H9 (cell line): ENCODE results near the gene PLCZ1. TPM values are rescaled to one million over a fixed set of nuclear protein-coding genes. Genes with fewer than 3 reads are reported as not detected.

Experiments used
- DNase-seq: peaks from one replicate; pipeline ENCODE4 v3.0.0-alpha.2; 2017
- H2AFZ ChIP-seq: one replicate; pipeline ENCODE4 v1.6.1; 2013; ENCODE audit warnings: mild to moderate bottlenecking, low read length, control low read depth, moderate library complexity
- H2AK5ac ChIP-seq: 2 replicates; pipeline ENCODE4 v1.6.1; 2013; ENCODE audit warnings: low read length, control low read depth, mixed read lengths; ENCODE audit not compliant: insufficient read length
- H2BK120ac ChIP-seq: one replicate; pipeline ENCODE4 v1.6.1; 2013; ENCODE audit warnings: low read depth, mild to moderate bottlenecking, low read length, control low read depth, inconsistent platforms; ENCODE audit not compliant: poor library complexity, severe bottlenecking
- H2BK12ac ChIP-seq: 2 replicates; pipeline ENCODE4 v1.6.1; 2013; ENCODE audit warnings: low read length, control low read depth, mixed read lengths, low read depth; ENCODE audit not compliant: insufficient read length
- H2BK15ac ChIP-seq: 2 replicates; pipeline ENCODE4 v1.6.1; 2013; ENCODE audit warnings: low read depth, low read length, control low read depth
- H2BK20ac ChIP-seq: one replicate; pipeline ENCODE4 v1.6.1; 2013; ENCODE audit warnings: low read depth, mild to moderate bottlenecking, low read length, control low read depth, inconsistent platforms; ENCODE audit not compliant: poor library complexity, severe bottlenecking
- H2BK5ac ChIP-seq: 2 replicates; pipeline ENCODE4 v1.6.1; 2013; ENCODE audit warnings: low read length, control low read depth, mixed read lengths; ENCODE audit not compliant: insufficient read length
- H3K14ac ChIP-seq: 2 replicates; pipeline ENCODE4 v1.6.1; 2013; ENCODE audit warnings: low read length, control low read depth; ENCODE audit not compliant: insufficient read depth
- H3K18ac ChIP-seq: 2 replicates; pipeline ENCODE4 v1.6.1; 2013; ENCODE audit warnings: low read depth, mild to moderate bottlenecking, mixed read lengths, low read length, control low read depth; ENCODE audit not compliant: insufficient read length
- H3K23ac ChIP-seq: 2 replicates; pipeline ENCODE4 v1.6.1; 2013; ENCODE audit warnings: low read length, control low read depth, mixed read lengths, low read depth; ENCODE audit not compliant: insufficient read length
- H3K23me2 ChIP-seq: 2 replicates; pipeline ENCODE4 v1.6.1; 2013; ENCODE audit warnings: low read depth, mild to moderate bottlenecking, mixed read lengths, low read length, control low read depth; ENCODE audit not compliant: insufficient read length, poor library complexity, severe bottlenecking
- H3K27ac ChIP-seq: 2 replicates; pipeline ENCODE4 v1.5.1; 2013; ENCODE audit warnings: low read length, control low read depth, mixed read lengths, low read depth; ENCODE audit not compliant: insufficient read length
- H3K27me3 ChIP-seq: 2 replicates; pipeline ENCODE4 v1.6.1; 2013; ENCODE audit warnings: low read length, control low read depth, inconsistent platforms; ENCODE audit not compliant: insufficient read depth
- H3K4ac ChIP-seq: 2 replicates; pipeline ENCODE4 v1.6.1; 2013; ENCODE audit warnings: low read depth, mild to moderate bottlenecking, control low read depth, inconsistent platforms, low read length, moderate library complexity
- H3K4me1 ChIP-seq: 2 replicates; pipeline ENCODE4 v1.6.1; 2013; ENCODE audit warnings: low read length, control low read depth, inconsistent platforms; ENCODE audit not compliant: insufficient read depth
- H3K4me2 ChIP-seq: 2 replicates; pipeline ENCODE4 v1.6.1; 2013; ENCODE audit warnings: low read length, control low read depth, mixed read lengths; ENCODE audit not compliant: insufficient read length, insufficient read depth
- H3K56ac ChIP-seq: 2 replicates; pipeline ENCODE4 v1.6.1; 2013; ENCODE audit warnings: low read depth, mild to moderate bottlenecking, mixed read lengths, low read length, control low read depth; ENCODE audit not compliant: insufficient read length
- H3K79me1 ChIP-seq: 2 replicates; pipeline ENCODE4 v1.6.1; 2013; ENCODE audit warnings: low read depth, mild to moderate bottlenecking, moderate library complexity, low read length, control low read depth, inconsistent platforms; ENCODE audit not compliant: insufficient read depth, poor library complexity, severe bottlenecking
- H3K79me2 ChIP-seq: 2 replicates; pipeline ENCODE4 v1.6.1; 2013; ENCODE audit warnings: low read length, control low read depth, inconsistent platforms; ENCODE audit not compliant: insufficient read depth
- H3K9ac ChIP-seq: 2 replicates; pipeline ENCODE4 v1.6.1; 2013; ENCODE audit warnings: low read length, control low read depth, mixed read lengths; ENCODE audit not compliant: insufficient read length; ENCODE audit errors: extremely low read depth
- H3K9me3 ChIP-seq: one replicate; pipeline ENCODE4 v1.6.1; 2013; ENCODE audit warnings: low read depth, low read length, inconsistent platforms; ENCODE audit not compliant: control insufficient read depth
- H3T11ph ChIP-seq: one replicate; pipeline ENCODE4 v1.6.1; 2013; ENCODE audit warnings: mild to moderate bottlenecking, low read length, control low read depth, inconsistent platforms
- H4K20me1 ChIP-seq: one replicate; pipeline ENCODE4 v1.6.1; 2013; ENCODE audit not compliant: control insufficient read depth, insufficient read length, insufficient read depth
- H4K5ac ChIP-seq: 2 replicates; pipeline ENCODE4 v1.6.1; 2013; ENCODE audit warnings: low read depth, mild to moderate bottlenecking, mixed read lengths, low read length, control low read depth; ENCODE audit not compliant: insufficient read length
- H4K8ac ChIP-seq: replicated peaks from 2 replicates; pipeline ENCODE4 v1.6.1; 2013; ENCODE audit warnings: low read length, control low read depth, mixed read lengths, low read depth; ENCODE audit not compliant: insufficient read length
- H4K91ac ChIP-seq: 2 replicates; pipeline ENCODE4 v1.6.1; 2013; ENCODE audit warnings: low read depth, mild to moderate bottlenecking, moderate library complexity, mixed read lengths, low read length, control low read depth; ENCODE audit not compliant: insufficient read length
- H3K27ac Mint-ChIP-seq, 3 experiments: 2 replicates in 2 of 3; 3 replicates in 1 of 3; pipeline ENCODE4 v1.8.0; 2020 to 2021; ENCODE audit warnings: mixed read lengths in 3 of 3, mild to moderate bottlenecking in 1 of 3, moderate library complexity in 1 of 3
- H3K27me3 Mint-ChIP-seq: 2 replicates; pipeline ENCODE4 v1.8.0; 2021; ENCODE audit warnings: low read depth, mild to moderate bottlenecking, moderate library complexity, mixed read lengths
- H3K36me3 Mint-ChIP-seq, 3 experiments: 2 replicates in 2 of 3; 3 replicates in 1 of 3; pipeline ENCODE4 v1.8.0; 2020 to 2021; ENCODE audit warnings: low read depth in 3 of 3, mixed read lengths in 3 of 3; ENCODE audit not compliant: insufficient read depth in 1 of 3
- H3K4me1 Mint-ChIP-seq, 2 experiments: 2 replicates each; pipeline ENCODE4 v1.8.0; 2020; ENCODE audit warnings: mixed read lengths in 2 of 2
- H3K4me3 Mint-ChIP-seq, 2 experiments: 2 replicates in 1 of 2; 3 replicates in 1 of 2; pipeline ENCODE4 v1.8.0; 2020 to 2021; ENCODE audit warnings: mild to moderate bottlenecking in 2 of 2, mixed read lengths in 2 of 2, moderate library complexity in 1 of 2
- H3K9me3 Mint-ChIP-seq, 2 experiments: 2 replicates in 1 of 2; 3 replicates in 1 of 2; pipeline ENCODE4 v1.8.0; 2020; ENCODE audit warnings: mild to moderate bottlenecking in 2 of 2, mixed read lengths in 2 of 2, moderate library complexity in 1 of 2
- CTCF ChIP-seq: fragments of 200-600 bp; sonication (generic); conservative IDR thresholded peaks from 3 replicates; pipeline ENCODE4 v1.8.0; 2021; ENCODE audit warnings: antibody characterized with exemption, mild to moderate bottlenecking
- whole genome bisulfite sequencing: extraction: QIAGEN DNeasy Blood & Tissue Kit; methylation state at CpG from one replicate; pipeline ENCODE4 v1.1.7; 2013; ENCODE audit warnings: missing lambda C conversion rate, low lambda C conversion rate, mixed read lengths; ENCODE audit not compliant: insufficient read length; ENCODE audit errors: extremely low coverage; 5-methylcytosine and 5-hydroxymethylcytosine counted together
- total RNA-seq: library from RNA; stranded (reverse); gene quantifications from 2 replicates; pipeline ENCODE4 v1.2.1, GENCODE V29; 2021

PLCZ1 gene
- total RNA-seq, 1 experiment from 2014 or later: not detected

GRCh38 chr12:18751866-18752265 lies 14.1 kb upstream of the PLCZ1 start:
- Histone ChIP-seq H3K79me1 (no peaks in the 10 kb centered on the region), H3K18ac (no peak overlapping the region), H3K27me3 (no peaks in the 10 kb centered on the region), H3K23me2 (no peaks in the 10 kb centered on the region), H4K8ac (no peak overlapping the region), H3K4me1 (peaks cover 6% of the 10 kb centered on the region; the same call in 1 of the 2 replicates), H4K5ac (no peak overlapping the region), H3K23ac (no peak overlapping the region), H2BK12ac (no peak overlapping the region), H3K14ac (no peak overlapping the region), H3K4me2 (no peak overlapping the region), H3K9me3 (no peaks in the 10 kb centered on the region), H3K9ac (no peak overlapping the region), H3K56ac (no peak overlapping the region), H2BK15ac (no peak overlapping the region), H2BK120ac (no peak overlapping the region), H4K91ac (no peak overlapping the region), H2AK5ac (no peak overlapping the region), H3K4ac (no peak overlapping the region), H2AFZ (no peak overlapping the region), H3K79me2 (no peaks in the 10 kb centered on the region), H3K27ac (no peak overlapping the region), H4K20me1 (no peaks in the 10 kb centered on the region), H2BK20ac (no peak overlapping the region), H3T11ph (no peak overlapping the region), H2BK5ac (no peak overlapping the region)
- Mint-ChIP-seq H3K36me3 (peaks cover 0 to 4% (median 0%) of the 10 kb centered on the region in 3 experiments; a peak in 1 of 7 replicates), H3K27ac (peak overlapping the region; percentile 95 to 99 (median 99)), H3K4me3 (no peak overlapping the region), H3K4me1 (peaks cover 73% of the 10 kb centered on the region in 2 experiments), H3K9me3 (no peaks in the 10 kb centered on the region), H3K27me3 (no peaks in the 10 kb centered on the region)
- no peak for TF ChIP-seq CTCF
- DNase-seq: no peak
- no CpG with 5 or more reads among the region's 2 CpGs for WGBS
